HG03064 (cell line): ENCODE data around the gene KIF15.
A peak's percentile ranks its signal among the peaks of the same experiment; 100 is the strongest.

ENCODE experiments used
- ATAC-seq: cut with Tn5 transposase; IDR thresholded peaks from one replicate; pipeline ENCODE4 v1.9.1; 2021; ENCODE audit warnings: low read depth; ENCODE audit not compliant: unreplicated experiment

Gene KIF15, protein sequence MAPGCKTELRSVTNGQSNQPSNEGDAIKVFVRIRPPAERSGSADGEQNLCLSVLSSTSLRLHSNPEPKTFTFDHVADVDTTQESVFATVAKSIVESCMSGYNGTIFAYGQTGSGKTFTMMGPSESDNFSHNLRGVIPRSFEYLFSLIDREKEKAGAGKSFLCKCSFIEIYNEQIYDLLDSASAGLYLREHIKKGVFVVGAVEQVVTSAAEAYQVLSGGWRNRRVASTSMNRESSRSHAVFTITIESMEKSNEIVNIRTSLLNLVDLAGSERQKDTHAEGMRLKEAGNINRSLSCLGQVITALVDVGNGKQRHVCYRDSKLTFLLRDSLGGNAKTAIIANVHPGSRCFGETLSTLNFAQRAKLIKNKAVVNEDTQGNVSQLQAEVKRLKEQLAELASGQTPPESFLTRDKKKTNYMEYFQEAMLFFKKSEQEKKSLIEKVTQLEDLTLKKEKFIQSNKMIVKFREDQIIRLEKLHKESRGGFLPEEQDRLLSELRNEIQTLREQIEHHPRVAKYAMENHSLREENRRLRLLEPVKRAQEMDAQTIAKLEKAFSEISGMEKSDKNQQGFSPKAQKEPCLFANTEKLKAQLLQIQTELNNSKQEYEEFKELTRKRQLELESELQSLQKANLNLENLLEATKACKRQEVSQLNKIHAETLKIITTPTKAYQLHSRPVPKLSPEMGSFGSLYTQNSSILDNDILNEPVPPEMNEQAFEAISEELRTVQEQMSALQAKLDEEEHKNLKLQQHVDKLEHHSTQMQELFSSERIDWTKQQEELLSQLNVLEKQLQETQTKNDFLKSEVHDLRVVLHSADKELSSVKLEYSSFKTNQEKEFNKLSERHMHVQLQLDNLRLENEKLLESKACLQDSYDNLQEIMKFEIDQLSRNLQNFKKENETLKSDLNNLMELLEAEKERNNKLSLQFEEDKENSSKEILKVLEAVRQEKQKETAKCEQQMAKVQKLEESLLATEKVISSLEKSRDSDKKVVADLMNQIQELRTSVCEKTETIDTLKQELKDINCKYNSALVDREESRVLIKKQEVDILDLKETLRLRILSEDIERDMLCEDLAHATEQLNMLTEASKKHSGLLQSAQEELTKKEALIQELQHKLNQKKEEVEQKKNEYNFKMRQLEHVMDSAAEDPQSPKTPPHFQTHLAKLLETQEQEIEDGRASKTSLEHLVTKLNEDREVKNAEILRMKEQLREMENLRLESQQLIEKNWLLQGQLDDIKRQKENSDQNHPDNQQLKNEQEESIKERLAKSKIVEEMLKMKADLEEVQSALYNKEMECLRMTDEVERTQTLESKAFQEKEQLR (N-terminal part only)

GRCh38 chr3:44761424-44762169 lies at the start of gene KIF15, which contains the start of gene KIAA1143:
Gene KIF15, plus strand, starts transcription at chr3:44761794. Its CDS starts 72 bp downstream, at chr3:44761866.
Gene KIAA1143, minus strand, starts transcription at chr3:44761619. Its CDS starts 17 bp downstream, at chr3:44761602.
- ATAC-seq = peak; percentile 83

GRCh38 chr3:44712455-44713075 lies 49.0 kb upstream of the KIF15 start, which contains the start of gene ZNF502:
Gene ZNF502, plus strand, starts transcription at chr3:44712660. Its CDS starts 7,602 bp downstream, at chr3:44720262.
- no peak for ATAC-seq

GRCh38 chr3:44721231-44722102 lies 40.1 kb upstream of the KIF15 start:
- ATAC-seq = no peak

GRCh38 chr3:44722103-44722401 lies 39.5 kb upstream of the KIF15 start:
- no peak for ATAC-seq

DNA sequence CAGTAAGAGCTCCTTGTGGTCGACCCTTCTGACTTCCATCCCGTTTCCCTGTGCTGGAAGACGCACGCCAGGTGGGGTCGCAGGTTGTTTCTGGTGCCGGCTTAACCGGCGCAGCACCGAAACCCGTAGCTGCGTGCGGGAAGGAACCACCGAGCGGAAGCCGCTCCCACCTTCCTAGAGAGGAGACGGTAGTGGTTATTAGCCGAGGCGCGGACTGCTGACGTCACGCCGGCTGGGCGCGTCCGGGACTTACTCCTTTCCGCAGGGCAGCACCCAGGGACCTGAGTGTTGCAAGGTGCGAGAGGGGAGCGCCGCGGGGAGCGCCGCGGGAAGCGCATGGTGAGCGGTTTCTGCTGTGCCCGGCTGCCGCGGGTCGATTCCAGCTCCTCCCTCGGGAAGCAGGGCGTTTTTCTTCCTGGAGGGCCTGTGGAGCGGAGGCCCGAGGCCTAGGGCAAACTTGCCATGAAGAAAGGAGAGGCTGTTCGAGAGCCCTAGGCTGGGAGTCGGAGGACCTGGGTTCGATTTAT lies 32.1 kb upstream of the KIF15 start, which contains the start of gene ZNF501:
ZNF501 (plus strand) TSS at position 252 of the 527 bp plus-strand sequence. CDS start 4,787 bp downstream, outside the sequence.
- ATAC-seq = no peak

GRCh38 chr3:44734646-44735168 lies 26.9 kb upstream of the KIF15 start:
- ATAC-seq = no peak

DNA sequence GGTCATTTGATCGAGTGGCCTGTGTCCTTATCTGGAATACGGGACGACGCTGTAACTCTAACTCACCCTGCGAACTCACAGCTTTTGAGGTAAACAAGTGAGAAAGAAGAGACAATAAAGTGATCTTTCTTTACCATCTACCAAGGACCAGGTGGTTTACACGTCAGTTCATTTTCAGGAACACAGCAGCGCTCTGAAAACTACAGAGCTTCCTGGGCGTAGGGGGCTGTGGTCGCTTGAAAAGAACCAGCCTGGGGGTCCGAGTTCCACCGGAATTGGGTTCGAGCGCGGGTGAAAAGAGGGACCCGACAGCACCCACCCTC lies 532 bp upstream of the KIF15 start:
- no peak for ATAC-seq

DNA sequence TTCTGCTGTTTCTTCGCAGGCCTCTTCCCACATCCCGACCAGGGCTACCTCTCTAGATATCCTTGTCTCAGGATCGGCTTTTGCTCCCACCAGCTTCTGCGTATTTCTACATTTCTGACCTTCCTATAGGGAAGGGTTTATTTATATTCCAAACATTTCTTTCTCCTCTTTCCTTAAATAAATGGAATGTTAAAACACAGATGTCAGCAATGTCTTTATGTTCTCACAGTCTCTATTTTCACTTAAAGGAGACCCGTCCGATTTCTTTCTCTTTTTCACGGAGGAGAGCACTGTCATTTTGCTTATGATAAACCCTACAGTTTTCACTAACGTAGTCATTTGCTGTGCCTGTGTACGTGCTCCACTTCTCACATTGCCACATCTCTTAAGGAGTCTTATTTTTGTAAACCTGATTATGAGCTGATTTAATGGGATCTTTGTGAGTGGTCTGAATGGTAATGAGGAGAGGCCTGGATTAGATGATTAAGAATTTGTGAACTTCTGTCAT lies 630 bp downstream of the KIF15 start:
- peak; percentile 4 for ATAC-seq

- ATAC-seq = no peak
These were observed 1.1 kb downstream of the KIF15 start for GRCh38 chr3:44762690-44763089.

DNA sequence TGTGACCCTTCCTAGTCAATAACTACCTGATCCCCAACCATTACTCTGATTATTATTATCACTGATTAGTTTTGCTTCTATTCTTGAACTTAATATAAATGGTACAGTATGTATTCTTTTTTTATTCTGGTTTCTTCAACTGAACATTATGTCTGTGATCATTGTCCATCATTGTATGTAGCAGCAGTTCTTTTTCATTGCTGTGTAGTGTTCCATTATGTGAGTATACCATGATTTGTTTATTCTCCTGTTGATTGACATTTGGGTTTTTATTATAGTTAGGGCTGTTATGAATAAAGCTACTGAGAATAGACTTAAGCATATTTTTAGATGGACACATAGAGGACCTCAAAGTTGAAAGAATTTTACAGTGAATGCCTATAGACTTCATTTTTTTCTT lies 2.7 kb downstream of the KIF15 start:
- ATAC-seq = no peak

GRCh38 chr3:44771424-44772098 lies 10.0 kb downstream of the KIF15 start:
- ATAC-seq = no peak

DNA sequence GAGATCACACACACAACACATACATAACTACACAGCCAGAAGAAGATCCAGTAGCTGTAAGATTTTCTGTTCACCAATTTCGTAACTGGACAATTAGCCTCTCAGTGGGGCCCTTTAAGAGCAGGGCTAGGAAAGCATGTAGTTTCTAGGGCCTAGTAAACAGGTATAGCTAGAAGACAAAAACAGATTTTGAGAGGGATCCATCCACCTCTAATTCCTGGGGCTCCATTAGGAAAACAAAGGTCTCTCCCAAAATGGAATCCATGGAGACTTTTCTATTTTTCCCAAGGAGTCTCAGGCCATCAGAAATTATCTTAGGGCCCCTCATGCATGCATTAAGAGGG lies 10.5 kb downstream of the KIF15 start:
- no peak for ATAC-seq

- no peak for ATAC-seq
These were observed 21.3 kb downstream of the KIF15 start for GRCh38 chr3:44782891-44783290.

GRCh38 chr3:44795197-44795596 lies 33.6 kb downstream of the KIF15 start:
- no peak for ATAC-seq

GRCh38 chr3:44802011-44802410 lies 40.4 kb downstream of the KIF15 start:
- ATAC-seq = no peak

- ATAC-seq = no peak
These were observed 41.7 kb downstream of the KIF15 start for GRCh38 chr3:44803298-44803697.

DNA sequence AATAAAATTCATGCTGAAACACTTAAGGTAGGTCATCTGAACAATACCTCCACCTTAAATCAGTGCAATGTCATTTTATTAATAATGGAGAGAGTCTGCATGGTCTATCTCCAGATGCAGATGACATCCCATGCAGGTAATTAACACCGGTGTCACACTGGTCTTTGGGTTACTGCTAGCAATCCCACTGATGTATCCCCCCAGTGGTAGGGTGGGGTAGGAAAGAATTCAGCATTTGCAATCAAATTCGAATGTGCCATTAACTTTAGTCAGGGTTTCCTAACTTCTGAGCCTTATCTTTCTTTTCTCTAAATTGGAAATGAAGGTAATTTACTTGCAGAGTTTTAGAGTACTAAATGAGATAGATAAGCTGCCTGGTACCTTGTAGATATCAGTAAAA lies 44.4 kb downstream of the KIF15 start:
- no peak for ATAC-seq
